HG02678 (cell line): ENCODE results near the gene THBS1.

ENCODE experiments used
- ATAC-seq: cut with Tn5 transposase; IDR thresholded peaks from one replicate; pipeline ENCODE4 v1.9.1; 2021; ENCODE audit warnings: mild to moderate bottlenecking, moderate library complexity; ENCODE audit not compliant: unreplicated experiment

The THBS1 gene

GRCh38 chr15:39580485-39581241 is at the start of gene THBS1:
THBS1 (plus strand) TSS chr15:39581079; CDS start chr15:39581858, 779 bp downstream.
- ATAC-seq: peak; percentile 3

DNA sequence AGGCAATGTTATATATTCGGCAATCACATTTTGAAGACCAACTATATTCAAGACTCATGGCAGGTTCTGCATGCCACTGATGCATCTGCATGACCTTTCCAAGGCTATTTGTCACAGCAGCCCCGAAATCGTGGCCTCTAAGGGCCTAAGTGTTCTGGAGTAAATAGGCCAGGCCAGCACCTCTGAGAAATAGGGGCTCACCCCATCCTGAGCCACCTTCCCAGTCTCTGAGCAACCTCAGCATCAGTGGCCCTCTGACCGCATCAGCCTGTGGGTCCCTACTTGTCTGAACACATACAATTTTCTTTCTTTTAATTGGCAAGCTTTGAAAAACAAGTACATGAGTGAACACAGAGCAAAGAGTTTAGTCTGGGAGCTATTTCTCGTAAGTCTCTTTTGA is 45.9 kb upstream of the THBS1 start:
- no peak for ATAC-seq

DNA sequence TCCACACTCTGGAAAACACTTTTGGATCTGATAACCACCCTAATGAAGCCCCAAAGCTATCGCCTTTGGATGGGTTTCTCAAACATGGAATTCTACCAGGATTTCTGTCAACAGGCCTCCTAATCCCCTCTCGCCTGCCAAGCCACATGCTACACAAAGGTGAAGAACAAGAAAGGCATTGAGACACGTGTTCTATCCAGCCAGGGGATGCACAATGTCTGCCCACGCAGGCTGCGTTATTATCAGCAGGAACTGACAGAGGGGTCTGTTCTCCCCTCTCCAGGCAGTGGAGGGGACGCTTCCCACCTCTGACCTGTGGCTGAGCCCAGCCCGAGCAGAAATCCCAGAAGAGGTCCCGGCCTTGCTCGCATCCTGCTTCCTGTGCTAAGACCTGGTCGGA is 45.4 kb upstream of the THBS1 start:
- ATAC-seq: no peak

DNA sequence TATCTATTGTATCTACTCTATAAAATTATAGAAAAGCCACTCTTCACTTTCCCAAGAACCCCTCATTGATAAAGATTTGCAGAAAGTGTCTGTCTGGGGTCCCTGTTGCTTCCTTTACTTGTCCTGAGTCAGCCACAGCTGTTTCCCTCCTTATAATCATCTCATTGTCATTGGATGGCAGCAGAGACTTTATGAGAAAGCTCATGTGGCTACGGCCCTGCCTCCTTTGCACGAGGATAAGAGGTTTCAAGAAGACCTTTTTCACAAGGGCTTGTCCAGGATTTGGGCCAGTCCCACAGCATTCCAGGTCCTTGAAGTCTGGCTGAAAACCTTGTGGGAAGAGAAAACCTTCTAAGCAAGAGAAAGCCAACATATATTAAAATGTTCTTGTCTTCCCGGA is 41.9 kb upstream of the THBS1 start:
- ATAC-seq: no peak

GRCh38 chr15:39539466-39539865 is 41.4 kb upstream of the THBS1 start:
- ATAC-seq: no peak

DNA sequence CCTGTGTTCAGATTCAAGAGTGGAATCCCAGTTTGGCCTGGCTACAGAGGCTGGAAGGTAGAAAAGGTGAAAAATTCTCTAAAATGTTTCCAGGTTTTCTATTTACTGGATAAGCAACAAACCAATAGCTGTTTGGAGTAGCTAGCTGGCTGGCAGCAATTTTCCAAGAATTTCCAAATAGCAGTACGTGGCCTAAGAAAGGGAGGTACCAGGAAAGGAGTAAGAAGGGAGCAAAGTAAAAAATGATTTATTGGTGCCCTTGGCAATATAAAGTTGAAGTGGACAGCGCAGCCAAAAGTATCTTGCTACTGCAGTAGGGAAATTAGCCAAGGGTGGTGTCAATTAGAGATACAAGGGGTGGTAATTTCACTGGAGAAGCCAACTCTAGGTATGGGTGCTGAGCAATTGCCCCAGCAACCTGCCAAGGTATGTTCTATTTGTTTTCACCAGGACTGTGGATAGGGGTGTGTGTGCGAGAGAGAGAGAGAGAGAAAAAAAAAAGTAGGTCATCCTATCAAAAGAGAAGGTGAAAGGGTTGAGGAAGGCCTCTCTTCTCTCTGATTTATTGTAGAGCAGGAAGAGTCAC is 40.8 kb upstream of the THBS1 start:
- no peak for ATAC-seq

- no peak for ATAC-seq
Observed at GRCh38 chr15:39542385-39543065, 38.4 kb upstream of the THBS1 start.

DNA sequence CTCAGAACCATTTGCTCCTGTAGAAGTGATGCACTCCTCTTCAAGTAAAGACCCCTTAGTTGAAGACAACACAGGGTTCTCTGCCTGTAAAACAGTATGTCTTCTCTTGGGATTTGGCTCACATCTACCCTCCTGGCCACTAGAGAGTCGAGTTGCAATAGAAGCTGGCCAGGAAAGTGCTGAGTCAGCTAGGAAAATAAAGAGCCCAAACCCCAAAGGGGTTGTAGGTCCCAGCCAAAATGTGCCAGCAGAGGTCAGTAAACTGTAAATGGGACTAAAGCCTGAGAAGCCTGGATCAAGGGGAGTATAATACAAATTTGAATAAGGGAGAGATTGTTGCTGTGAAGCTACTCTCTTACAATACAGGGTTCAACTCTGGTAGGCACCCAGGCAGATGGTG is 37.2 kb upstream of the THBS1 start:
- no peak for ATAC-seq

GRCh38 chr15:39546842-39547241 is 34.0 kb upstream of the THBS1 start:
- ATAC-seq: no peak

GRCh38 chr15:39548561-39548960 is 32.3 kb upstream of the THBS1 start:
- no peak for ATAC-seq

GRCh38 chr15:39549912-39550311 is 31.0 kb upstream of the THBS1 start:
- no peak for ATAC-seq

DNA sequence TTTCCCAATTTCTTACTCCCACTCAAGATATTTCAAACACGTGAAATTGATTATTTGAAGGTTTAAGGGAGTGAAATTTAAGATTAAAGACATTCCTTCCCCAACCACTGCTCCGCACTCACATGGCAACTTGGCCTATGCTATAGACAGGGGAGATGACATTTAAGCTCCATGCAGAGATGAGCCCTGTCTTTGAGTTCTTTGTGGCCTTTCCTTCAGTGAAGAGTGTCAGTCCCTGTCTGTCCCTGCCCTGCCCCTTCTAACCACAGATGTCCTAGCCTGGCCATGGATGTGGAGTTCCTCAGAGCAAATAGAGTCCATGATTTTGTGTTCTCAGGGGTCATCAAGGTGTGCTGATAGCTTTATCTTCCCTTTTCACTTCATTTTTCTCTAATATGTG is 29.4 kb upstream of the THBS1 start:
- no peak for ATAC-seq

DNA sequence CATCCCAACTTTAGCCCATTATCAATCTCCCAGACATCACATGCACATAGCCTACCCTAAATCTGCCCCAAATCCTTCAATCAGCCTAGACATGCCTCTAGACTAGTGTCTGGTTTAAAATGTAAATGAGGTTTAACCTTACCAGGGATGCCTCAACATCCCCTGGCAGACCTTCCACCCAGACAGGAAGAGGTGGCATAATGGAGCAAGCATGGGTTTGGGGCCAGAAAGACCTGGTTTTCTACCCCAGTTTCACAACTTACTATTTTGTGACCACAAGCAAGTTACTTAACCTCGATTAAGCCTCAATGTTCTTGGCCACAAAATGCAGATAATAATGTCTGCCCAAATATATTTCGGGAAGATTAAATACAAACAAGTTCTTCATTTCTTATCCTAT is 28.3 kb upstream of the THBS1 start:
- no peak for ATAC-seq

DNA sequence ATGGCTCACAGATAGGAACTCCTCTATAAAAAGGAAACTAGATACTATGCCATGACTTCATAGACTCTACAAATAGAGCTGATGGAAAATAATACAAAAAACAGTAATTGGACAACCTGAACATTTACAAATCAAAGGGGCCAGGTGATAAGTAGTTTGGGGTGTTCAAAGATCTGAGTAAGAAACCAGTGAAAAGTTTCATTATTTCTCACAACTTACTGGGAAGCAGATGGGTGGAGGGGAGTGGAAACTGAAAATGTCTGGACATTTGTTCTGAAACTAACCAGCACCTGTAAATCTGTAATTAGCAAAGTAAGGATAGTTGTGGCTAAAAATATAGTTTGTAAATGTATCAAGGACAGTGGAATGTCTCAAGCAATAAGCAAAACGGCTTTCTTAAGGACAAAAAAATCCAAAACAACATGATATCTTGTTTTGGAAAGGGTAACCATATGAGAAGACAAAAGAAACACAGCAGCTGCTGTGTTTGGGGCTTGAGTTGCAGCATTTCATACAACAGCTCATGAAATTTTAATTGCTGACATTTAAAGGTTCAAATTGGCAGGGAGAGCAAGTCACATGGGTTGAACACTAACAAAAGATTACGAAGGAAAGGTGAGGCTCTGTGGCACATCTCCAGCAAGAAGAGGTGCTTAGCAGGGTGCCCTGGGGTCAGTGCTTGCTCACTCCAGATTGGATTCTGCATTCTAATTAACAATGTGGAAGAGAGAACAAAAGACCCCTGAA is 26.8 kb upstream of the THBS1 start:
- ATAC-seq: no peak

- no peak for ATAC-seq
Observed at GRCh38 chr15:39554746-39555387, 26.0 kb upstream of the THBS1 start.

- ATAC-seq: no peak
Observed at GRCh38 chr15:39555885-39556284, 25.0 kb upstream of the THBS1 start.

DNA sequence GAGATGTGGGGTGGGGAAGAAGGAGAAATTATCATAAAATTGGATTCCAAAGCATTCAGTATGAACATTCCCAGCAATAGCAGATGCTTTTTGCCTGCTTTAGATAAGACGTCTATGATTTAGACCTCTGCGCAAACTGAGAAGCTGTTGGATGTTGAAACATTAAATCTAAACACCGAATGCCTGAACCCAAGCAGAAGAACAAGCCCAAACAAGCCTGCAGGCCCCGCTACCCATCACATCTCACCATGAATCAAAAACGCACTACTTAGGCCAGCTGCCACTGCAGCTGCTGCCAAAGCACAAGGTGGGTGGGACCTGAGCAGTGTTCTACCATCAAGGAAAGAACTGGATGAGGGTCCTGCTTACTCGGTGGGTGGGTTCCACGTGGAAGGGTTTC is 24.4 kb upstream of the THBS1 start:
- no peak for ATAC-seq

DNA sequence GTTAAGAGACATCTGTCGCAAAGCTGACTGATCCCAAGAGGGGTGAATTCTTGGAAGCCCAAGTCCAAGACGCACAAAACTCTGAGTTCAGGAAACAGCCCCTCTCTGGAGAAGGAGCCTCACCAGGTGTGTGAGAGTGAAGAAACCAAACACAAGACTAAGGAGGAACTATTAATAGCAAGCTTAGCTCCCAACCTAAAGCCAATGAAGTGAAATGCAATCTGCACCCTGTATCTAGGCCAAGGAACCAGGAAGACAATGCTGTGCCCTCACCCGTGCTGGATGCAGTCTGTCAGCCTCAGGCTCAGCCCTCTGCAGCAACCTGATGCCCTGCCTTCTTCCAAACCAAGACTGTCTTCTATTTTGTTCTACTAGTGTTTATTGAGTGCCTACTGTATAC is 22.5 kb upstream of the THBS1 start:
- ATAC-seq: no peak

- ATAC-seq: no peak
Observed at GRCh38 chr15:39564972-39565665, 15.8 kb upstream of the THBS1 start.

GRCh38 chr15:39565851-39566250 is 15.0 kb upstream of the THBS1 start:
- no peak for ATAC-seq
